SJCRH30 (cell line): ENCODE measurements around the gene SLC41A2. TPM values are rescaled to one million over a fixed set of nuclear protein-coding genes. Genes with fewer than 3 reads are reported as not detected.

ENCODE experiments used
- DNase-seq, 2 experiments: peaks; one replicate each; pipeline ENCODE4 v3.0.0-alpha.2; 2015 to 2020
- H3K27ac ChIP-seq: fragments of 250-450 bp; sonication (Bioruptor Pico); 2 replicates; pipeline ENCODE4 v1.5.1; 2020; ENCODE audit warnings: mild to moderate bottlenecking, moderate library complexity
- H3K27me3 ChIP-seq: fragments of 250-450 bp; sonication (Bioruptor Pico); 2 replicates; pipeline ENCODE4 v1.5.1; 2020; ENCODE audit warnings: mild to moderate bottlenecking, moderate library complexity
- H3K36me3 ChIP-seq: fragments of 250-450 bp; sonication (Bioruptor Pico); 2 replicates; pipeline ENCODE4 v1.5.1; 2020; ENCODE audit warnings: mild to moderate bottlenecking, moderate library complexity
- H3K4me1 ChIP-seq: fragments of 250-450 bp; sonication (Bioruptor Pico); 2 replicates; pipeline ENCODE4 v1.5.1; 2020; ENCODE audit warnings: mild to moderate bottlenecking, moderate library complexity
- H3K4me3 ChIP-seq: fragments of 250-450 bp; sonication (Bioruptor Pico); 2 replicates; pipeline ENCODE4 v1.5.1; 2020; ENCODE audit warnings: mild to moderate bottlenecking, moderate library complexity
- H3K9me3 ChIP-seq: fragments of 250-450 bp; sonication (Bioruptor Pico); replicated peaks from 2 replicates; pipeline ENCODE4 v1.5.1; 2020; ENCODE audit warnings: mild to moderate bottlenecking, moderate library complexity
- total RNA-seq: library from RNA; depleted of rRNA; stranded (reverse); fragments of >200 nt; shearing (Covaris generic); gene quantifications from 2 replicates; pipeline ENCODE4 v1.2.3, GENCODE V29; 2014

The SLC41A2 gene
- total RNA-seq, 1 experiment from 2014 or later: 5.2 TPM

GRCh38 chr12:104974626-104975290 is 16.7 kb upstream of the SLC41A2 start:
- Histone ChIP-seq H3K36me3 (no peaks in the 10 kb centered on the region), H3K4me1 (no peaks in the 10 kb centered on the region), H3K27ac (no peak overlapping the region), H3K27me3 (no peaks in the 10 kb centered on the region), H3K9me3 (no peaks in the 10 kb centered on the region), H3K4me3 (no peak overlapping the region)
- no peak for DNase-seq

- DNase-seq: no peak
- Histone ChIP-seq H3K4me1 (no peaks in the 10 kb centered on the region), H3K27ac (no peak overlapping the region), H3K36me3 (no peaks in the 10 kb centered on the region), H3K9me3 (no peaks in the 10 kb centered on the region), H3K4me3 (no peak overlapping the region), H3K27me3 (no peaks in the 10 kb centered on the region)
Measured at GRCh38 chr12:104973250-104973649, 15.2 kb upstream of the SLC41A2 start.

GRCh38 chr12:104971306-104971705 is 13.2 kb upstream of the SLC41A2 start:
- H3K27me3 ChIP-seq: no peaks in the 10 kb centered on the region
- H3K36me3 ChIP-seq: no peaks in the 10 kb centered on the region
- no peak overlapping the region for H3K4me3 ChIP-seq
- DNase-seq: no peak
- H3K27ac ChIP-seq: no peak overlapping the region
- peaks cover 5% of the 10 kb centered on the region for H3K4me1 ChIP-seq
- H3K9me3 ChIP-seq: no peaks in the 10 kb centered on the region

- Histone ChIP-seq H3K4me1 (peaks cover 5% of the 10 kb centered on the region), H3K4me3 (no peak overlapping the region), H3K9me3 (no peaks in the 10 kb centered on the region)
Measured at GRCh38 chr12:104969343-104969742, 11.3 kb upstream of the SLC41A2 start.

GRCh38 chr12:104966677-104967076 is 8.6 kb upstream of the SLC41A2 start:
- DNase-seq: no peak
- Histone ChIP-seq H3K9me3 (no peaks in the 10 kb centered on the region), H3K4me3 (no peak overlapping the region), H3K27me3 (no peaks in the 10 kb centered on the region), H3K27ac (no peak overlapping the region), H3K4me1 (peaks cover 5% of the 10 kb centered on the region), H3K36me3 (no peaks in the 10 kb centered on the region)

More at GRCh38 chr12:104969343-104969742, 11.3 kb upstream of the SLC41A2 start:
- no peak overlapping the region for H3K27ac ChIP-seq
- DNase-seq: no peak
- H3K27me3 ChIP-seq: no peaks in the 10 kb centered on the region
- H3K36me3 ChIP-seq: no peaks in the 10 kb centered on the region

GRCh38 chr12:104964856-104965205 is 6.7 kb upstream of the SLC41A2 start:
- DNase-seq: no peak
- no peaks in the 10 kb centered on the region for H3K36me3 ChIP-seq
- no peak overlapping the region for H3K27ac ChIP-seq

GRCh38 chr12:104964167-104964855 is 6.2 kb upstream of the SLC41A2 start:
- Histone ChIP-seq H3K27me3 (no peaks in the 10 kb centered on the region), H3K4me3 (no peak overlapping the region), H3K27ac (no peak overlapping the region), H3K36me3 (no peaks in the 10 kb centered on the region), H3K4me1 (peaks cover 5% of the 10 kb centered on the region), H3K9me3 (no peaks in the 10 kb centered on the region)
- no peak for DNase-seq

More at GRCh38 chr12:104964856-104965205, 6.7 kb upstream of the SLC41A2 start:
- Histone ChIP-seq H3K4me3 (no peak overlapping the region), H3K9me3 (no peaks in the 10 kb centered on the region), H3K27me3 (no peaks in the 10 kb centered on the region), H3K4me1 (peaks cover 5% of the 10 kb centered on the region)

GRCh38 chr12:104963757-104964156 is 5.7 kb upstream of the SLC41A2 start:
- H3K4me1 ChIP-seq: peaks cover 5% of the 10 kb centered on the region
- no peak for DNase-seq
- no peaks in the 10 kb centered on the region for H3K27me3 ChIP-seq
- H3K4me3 ChIP-seq: no peak overlapping the region
- no peak overlapping the region for H3K27ac ChIP-seq
- H3K9me3 ChIP-seq: no peaks in the 10 kb centered on the region
- H3K36me3 ChIP-seq: no peaks in the 10 kb centered on the region

- H3K4me3 ChIP-seq: no peak overlapping the region
Measured at GRCh38 chr12:104960464-104960863, 2.4 kb upstream of the SLC41A2 start.

GRCh38 chr12:104959335-104959841 is 1.3 kb upstream of the SLC41A2 start:
- Histone ChIP-seq H3K27ac (peak overlapping the region; percentile 63), H3K9me3 (no peaks in the 10 kb centered on the region), H3K4me1 (no peaks in the 10 kb centered on the region; the same call in 1 of the 2 replicates), H3K36me3 (no peaks in the 10 kb centered on the region), H3K27me3 (0 out of 2 replicates have a peak, but pooled peaks cover 4% of the 10 kb centered on the region), H3K4me3 (peak overlapping the region; percentile 77)
- DNase-seq: no peak

More at GRCh38 chr12:104960464-104960863, 2.4 kb upstream of the SLC41A2 start:
- no peak for DNase-seq
- Histone ChIP-seq H3K9me3 (no peaks in the 10 kb centered on the region), H3K27ac (no peak overlapping the region), H3K4me1 (no peaks in the 10 kb centered on the region; the same call in 1 of the 2 replicates), H3K27me3 (0 out of 2 replicates have a peak, but pooled peaks cover 4% of the 10 kb centered on the region), H3K36me3 (no peaks in the 10 kb centered on the region)

- no peaks in the 10 kb centered on the region for H3K9me3 ChIP-seq
- H3K4me3 ChIP-seq: peak overlapping the region; percentile 77
- no peaks in the 10 kb centered on the region; the same call in 1 of the 2 replicates for H3K4me1 ChIP-seq
- H3K27ac ChIP-seq: peak overlapping the region; percentile 63
- H3K27me3 ChIP-seq: 0 out of 2 replicates have a peak, but pooled peaks cover 4% of the 10 kb centered on the region
- DNase-seq: peak; percentile 19 to 34
- H3K36me3 ChIP-seq: no peaks in the 10 kb centered on the region
Measured at GRCh38 chr12:104958805-104959334, 780 bp upstream of the SLC41A2 start.

- H3K27ac ChIP-seq: no peak overlapping the region
- peak overlapping the region; percentile 77 for H3K4me3 ChIP-seq
- no peaks in the 10 kb centered on the region for H3K36me3 ChIP-seq
- 0 out of 2 replicates have a peak, but pooled peaks cover 8% of the 10 kb centered on the region for H3K27me3 ChIP-seq
- DNase-seq: peak; percentile 9 to 21
- no peaks in the 10 kb centered on the region; the same call in 1 of the 2 replicates for H3K4me1 ChIP-seq
- H3K9me3 ChIP-seq: no peaks in the 10 kb centered on the region
Measured at GRCh38 chr12:104957719-104958000, 430 bp downstream of the SLC41A2 start.

- peak overlapping the region; percentile 77 for H3K4me3 ChIP-seq
- H3K27ac ChIP-seq: no peak overlapping the region
- H3K4me1 ChIP-seq: no peaks in the 10 kb centered on the region; the same call in 1 of the 2 replicates
- no peaks in the 10 kb centered on the region for H3K9me3 ChIP-seq
- H3K36me3 ChIP-seq: no peaks in the 10 kb centered on the region
- H3K27me3 ChIP-seq: 0 out of 2 replicates have a peak, but pooled peaks cover 8% of the 10 kb centered on the region
- no peak for DNase-seq
Measured at GRCh38 chr12:104956870-104957718, 996 bp downstream of the SLC41A2 start.

- DNase-seq: no peak
- no peak overlapping the region for H3K27ac ChIP-seq
Measured at GRCh38 chr12:104955703-104956102, 2.4 kb downstream of the SLC41A2 start.

More at GRCh38 chr12:104955703-104956102, 2.4 kb downstream of the SLC41A2 start:
- Histone ChIP-seq H3K36me3 (no peaks in the 10 kb centered on the region), H3K4me3 (no peak overlapping the region), H3K9me3 (no peaks in the 10 kb centered on the region), H3K4me1 (no peaks in the 10 kb centered on the region; the same call in 1 of the 2 replicates), H3K27me3 (0 out of 2 replicates have a peak, but pooled peaks cover 8% of the 10 kb centered on the region)
